K562 (cell line): ENCODE measurements around the gene NRG2. TPM values are rescaled to one million over a fixed set of nuclear protein-coding genes. Genes with fewer than 3 reads are reported as not detected.

Source experiments
- ATAC-seq: fragments of 200-7000 bp; cut with Tn5 transposase; 3 replicates; pipeline ENCODE4 v1.9.1; 2020; ENCODE audit warnings: moderate library complexity
- BruUV-seq: library from RNA; stranded (reverse); fragments of 400-500 nt; replicated peaks from 2 replicates; lab custom pipeline; 2021; lab: Mats Ljungman, UMichigan
- CTCF ChIA-PET: fragments of 300-600 bp; formaldehyde crosslinking; extraction: SDS; loops from one replicate; lab custom pipeline; 2021; ENCODE audit warnings: low intra/inter-chr PET ratio; lab: Yijun Ruan, JAX
- POLR2A ChIA-PET: fragments of 300-600, 350-650 bp; sonication (Branson Sonifier 250); formaldehyde crosslinking; extraction: SDS; loops from one replicate; lab custom pipeline; 2021; ENCODE audit warnings: antibody characterized with exemption, inconsistent platforms; lab: Yijun Ruan, JAX
- DNase-seq, 4 experiments: peaks; one replicate each; pipeline versions ENCODE4 v3.0.0 to v3.0.0-alpha.2; 2011 to 2018; ENCODE audit warnings: low spot score in 3 of 4, mixed read lengths in 3 of 4; ENCODE audit errors: extremely low read depth in 1 of 4
- FAIRE-seq: peaks from 2 replicates; lab custom pipeline; 2011; peaks lifted over from hg19 to GRCh38; lab: Jason Lieb, UNC
- H2AFZ ChIP-seq: 2 replicates; pipeline ENCODE4 v1.6.0; 2011; ENCODE audit warnings: low read depth, low read length, control low read depth, inconsistent platforms
- H3K27ac ChIP-seq: fragments of 200-600 bp; 3 replicates; pipeline ENCODE4 v1.8.0; 2011; ENCODE audit warnings: low read depth, mild to moderate bottlenecking, control low read depth, inconsistent platforms, low read length, moderate library complexity, mixed read lengths; ENCODE audit errors: extremely low read depth
- H3K27me3 ChIP-seq, 2 experiments: fragments of 300-600 bp in 1 of 2; 2 replicates in 1 of 2; 3 replicates in 1 of 2; pipeline versions ENCODE4 v1.6.0 to v1.8.0; 2011; ENCODE audit warnings: inconsistent platforms in 2 of 2, low read length in 2 of 2, mild to moderate bottlenecking in 1 of 2, mixed read lengths in 1 of 2, moderate library complexity in 1 of 2; ENCODE audit not compliant: control insufficient read depth in 2 of 2, insufficient read depth in 2 of 2
- H3K36me3 ChIP-seq: fragments of 300-600 bp; 3 replicates; pipeline ENCODE4 v1.8.0; 2011; ENCODE audit warnings: mild to moderate bottlenecking, low read length, inconsistent platforms; ENCODE audit not compliant: control insufficient read depth, insufficient read depth
- H3K4me1 ChIP-seq, 2 experiments: fragments of 200-600 bp in 1 of 2; replicated peaks in 1 of 2; 2 replicates in 1 of 2; 3 replicates in 1 of 2; pipeline versions ENCODE4 v1.5.1 to v1.8.0; 2011; ENCODE audit warnings: inconsistent platforms in 2 of 2, low read length in 2 of 2, mild to moderate bottlenecking in 1 of 2, mixed read lengths in 1 of 2, moderate library complexity in 1 of 2; ENCODE audit not compliant: control insufficient read depth in 2 of 2, insufficient read depth in 2 of 2
- H3K4me2 ChIP-seq: 2 replicates; pipeline ENCODE4 v1.6.1; 2011; ENCODE audit warnings: low read length, control low read depth, inconsistent platforms, mixed read lengths; ENCODE audit not compliant: insufficient read depth
- H3K4me3 ChIP-seq: fragments of 200-600 bp; sonication (generic), shearing (Covaris generic); 2 replicates; pipeline ENCODE4 v1.5.1; 2016; ENCODE audit warnings: control low read depth, inconsistent platforms
- H3K79me2 ChIP-seq: fragments of 200-600 bp; 3 replicates; pipeline ENCODE4 v1.8.0; 2011; ENCODE audit warnings: low read length, inconsistent platforms; ENCODE audit not compliant: control insufficient read depth, insufficient read depth
- H3K9ac ChIP-seq, 2 experiments: 2 replicates each; pipeline versions ENCODE4 v1.6.0 to v1.6.1; 2011; ENCODE audit warnings: low read depth in 2 of 2, low read length in 2 of 2, control low read depth in 1 of 2, inconsistent platforms in 1 of 2, mild to moderate bottlenecking in 1 of 2, mixed read lengths in 1 of 2; ENCODE audit not compliant: insufficient read depth in 1 of 2
- H3K9me1 ChIP-seq: one replicate; pipeline ENCODE4 v1.6.0; 2011; ENCODE audit warnings: inconsistent platforms, mild to moderate bottlenecking, low read length, moderate library complexity; ENCODE audit not compliant: control insufficient read depth, insufficient read depth
- H3K9me3 ChIP-seq: replicated peaks from 2 replicates; pipeline ENCODE4 v1.5.1; 2011; ENCODE audit warnings: low read depth, low read length, inconsistent platforms; ENCODE audit not compliant: control insufficient read depth, insufficient read depth
- H4K20me1 ChIP-seq: replicated peaks from 2 replicates; pipeline ENCODE4 v1.6.1; 2011; ENCODE audit warnings: low read length, inconsistent platforms, mixed read lengths; ENCODE audit not compliant: control insufficient read depth, insufficient read depth
- BRF1 ChIP-seq: IDR thresholded peaks from 3 replicates; pipeline ENCODE4 v1.6.1; 2011; ENCODE audit warnings: borderline replicate concordance, mild to moderate bottlenecking; ENCODE audit not compliant: insufficient read length; ENCODE audit errors: extremely low read depth
- DNMT1 ChIP-seq: fragments of 450-650 bp; IDR thresholded peaks from 2 replicates; pipeline ENCODE4 v1.6.1; 2016; ENCODE audit warnings: antibody characterized with exemption, mild to moderate bottlenecking
- HEY1 ChIP-seq: fragments of 250-450 bp; sonication (Bioruptor Pico); IDR thresholded peaks from 2 replicates; pipeline ENCODE4 v1.5.0; 2020; ENCODE audit warnings: mild to moderate bottlenecking, moderate library complexity, borderline replicate concordance
- HSF4 ChIP-seq: fragments of 250-450 bp; sonication (Bioruptor Pico); IDR thresholded peaks from 2 replicates; pipeline ENCODE4 v2.1.2; 2022; ENCODE audit warnings: mild to moderate bottlenecking, moderate library complexity, borderline replicate concordance
- NCOA1 ChIP-seq: fragments of 450-650 bp; IDR thresholded peaks from 2 replicates; pipeline ENCODE4 v1.6.1; 2016; ENCODE audit warnings: low read depth
- NFYB ChIP-seq: IDR thresholded peaks from 2 replicates; pipeline ENCODE4 v1.6.1; 2011; ENCODE audit warnings: mild to moderate bottlenecking, moderate library complexity; ENCODE audit not compliant: insufficient read length; ENCODE audit errors: extremely low read depth
- PML ChIP-seq: IDR thresholded peaks from 2 replicates; pipeline ENCODE4 v1.6.1; 2012; ENCODE audit warnings: low read length, inconsistent platforms
- SMAD2 ChIP-seq: fragments of 150-350 bp; IDR thresholded peaks from 2 replicates; pipeline ENCODE4 v1.6.1; 2014; ENCODE audit warnings: low read depth, mild to moderate bottlenecking, low read length
- TBL1XR1 ChIP-seq, 2 experiments: IDR thresholded peaks; 2 replicates each; pipeline ENCODE4 v1.6.1; 2012; ENCODE audit warnings: improper control_type of control experiment in 2 of 2, low read length in 2 of 2, mild to moderate bottlenecking in 1 of 2
- ZBTB1 ChIP-seq: sonication (generic); formaldehyde crosslinking; IDR thresholded peaks from 2 replicates; pipeline ENCODE4 v1.8.1; 2023; ENCODE audit warnings: missing genetic modification reagents, low read depth, mild to moderate bottlenecking, borderline replicate concordance
- WGBS: fragments of 100-300 bp; shearing (Covaris generic); methylation state at CpG from one replicate; pipeline ENCODE4 v1.1.6; 2016; ENCODE audit warnings: low coverage, mixed read lengths; ENCODE audit not compliant: insufficient coverage; ENCODE audit errors: missing lambda C conversion rate; 5-methylcytosine and 5-hydroxymethylcytosine counted together
- in situ Hi-C: fragments of 300-500 bp; cut with MboI; formaldehyde crosslinking; loops from 4 replicates; pipeline ENCODE4 v1.15.0; 2018; ENCODE audit warnings: inconsistent platforms, mixed read lengths
- intact Hi-C: fragments of 100-400 bp; cut with micrococcal nuclease; formaldehyde crosslinking; loops from 2 replicates; pipeline ENCODE4 v1.14.2; 2022
- polyA plus RNA-seq, 8 experiments: library from polyadenylated mRNA; depleted of rRNA in 4 of 8; stranded (reverse) in 5 of 8; unstranded in 3 of 8; fragments of >200 nt; fragmentation: Nextera tagmentation in 2 of 8; fragmentation: Illumina TruSeq in 1 of 8; extraction: Ambion mirVana in 2 of 8; extraction: Trizol in 1 of 8; gene quantifications; 2 replicates each; pipeline versions ENCODE4 v1.2.1 to v1.2.3, GENCODE V29; 2011 to 2014; ENCODE audit warnings: inconsistent platforms in 1 of 8, missing spikeins in 1 of 8
- total RNA-seq, 7 experiments: library from RNA; depleted of rRNA in 6 of 7; stranded (reverse); fragments of >200 nt in 6 of 7; fragmentation: Illumina TruSeq in 2 of 7; extraction: Trizol in 2 of 7; gene quantifications; 2 replicates each; pipeline versions ENCODE4 v1.2.1 to v1.2.3, GENCODE V29; 2011 to 2021; ENCODE audit warnings: low replicate concordance in 1 of 7

Gene NRG2
- total and polyA plus RNA-seq, 9 of the 15 experiments (the other 6 are each of a cell fraction or from before 2014, with no cell fraction given): not detected

DNA sequence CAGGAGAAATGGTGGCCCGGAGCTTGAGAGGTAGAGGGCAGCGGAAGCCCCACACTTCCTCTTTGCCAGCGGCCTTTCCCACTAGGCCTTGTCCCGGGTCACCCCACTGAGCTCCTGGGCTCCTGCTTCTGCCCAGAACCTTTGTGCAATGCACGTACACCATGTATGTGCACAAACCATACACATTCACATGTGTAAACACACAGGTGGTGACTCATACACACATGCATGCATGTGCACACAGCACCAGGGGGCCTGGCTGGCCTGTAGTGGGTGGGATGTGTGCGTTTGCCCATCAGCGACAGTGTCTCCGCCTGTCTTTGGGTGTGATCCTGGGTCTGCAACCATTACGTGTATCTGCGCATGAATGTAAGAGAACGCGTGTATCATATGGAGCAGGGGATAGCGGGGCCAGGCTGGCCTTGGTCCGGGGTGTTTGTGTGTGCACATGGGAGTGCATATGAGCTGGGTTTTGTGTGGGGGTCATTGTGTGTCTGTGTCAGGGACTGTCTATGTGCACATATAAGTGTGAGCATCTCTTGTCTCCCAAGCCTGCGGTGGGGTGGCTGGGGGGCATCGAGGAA lies 203.8 kb downstream of the NRG2 start:
- Histone ChIP-seq H3K9ac (no peak overlapping the region), H3K9me1 (no peaks in the 10 kb centered on the region)
- no TSS peak for BruUV-seq

DNA sequence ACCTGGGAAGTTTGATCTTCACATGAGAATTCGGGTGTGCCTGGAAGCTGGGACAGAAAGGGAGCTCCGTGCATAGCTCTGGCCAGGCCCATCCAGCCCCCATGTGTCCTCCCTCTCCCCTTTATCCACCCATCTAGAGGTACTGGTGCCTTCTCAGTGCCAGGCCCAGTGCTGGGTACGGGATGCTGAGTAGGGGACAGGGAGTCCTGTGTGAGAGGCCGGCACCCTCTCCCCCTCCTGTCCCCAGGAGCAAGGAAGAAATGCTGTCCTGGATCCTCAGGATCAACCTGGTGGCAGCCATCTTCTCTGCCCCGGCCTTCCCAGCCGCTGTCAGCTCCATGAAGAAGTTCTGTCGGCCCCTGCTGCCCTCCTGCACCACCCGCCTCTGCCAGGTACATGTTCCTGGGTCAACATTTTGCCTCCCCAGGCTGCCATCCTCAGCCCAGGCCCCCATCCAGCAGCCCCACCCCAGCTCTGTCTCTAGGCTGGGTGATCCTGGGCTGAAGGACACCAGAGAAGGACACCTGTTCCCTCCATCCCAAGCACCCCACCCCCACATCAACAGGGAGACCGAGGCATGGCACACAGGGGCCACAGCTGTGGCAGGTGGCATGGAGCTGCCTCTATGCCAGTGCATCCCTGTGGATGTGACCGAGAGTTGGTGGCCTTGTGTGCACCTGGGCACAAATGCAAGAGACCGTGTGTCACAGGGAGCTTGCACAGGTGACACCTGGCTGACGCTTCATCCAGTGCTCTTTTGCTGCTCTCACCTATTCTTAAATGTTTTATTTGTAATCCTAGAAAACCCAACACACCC lies 204.5 kb downstream of the NRG2 start:
- in situ Hi-C loops: no loop called here
- POLR2A ChIA-PET: interaction anchor here (0.5 kb wide), 1 partner anchor 48 kb away, joined by 3 read pairs; no protein-coding TSS in a partner anchor

More for the DNA sequence above, 203.8 kb downstream of the NRG2 start:
- Histone ChIP-seq H3K27ac (no peak overlapping the region), H3K4me2 (no peak overlapping the region), H3K27me3 (peaks cover 7 to 37% of the 10 kb centered on the region in 2 experiments; a peak in 4 of 5 replicates), H2AFZ (no peak overlapping the region), H3K79me2 (no peaks in the 10 kb centered on the region), H3K9me3 (no peaks in the 10 kb centered on the region), H3K4me3 (no peak overlapping the region), H4K20me1 (0 out of 2 replicates have a peak, but pooled peaks cover 16% of the 10 kb centered on the region), H3K4me1 (no peaks in the 10 kb centered on the region), H3K36me3 (no peaks in the 10 kb centered on the region)
- ChIA-PET POLR2A (interaction anchor here (0.5 to 0.6 kb wide), 2 partner anchors 49 to 314 kb away, joined by 3 read pairs; no protein-coding TSS in a partner anchor), CTCF (no interaction called here)
- ATAC-seq (no peak), DNase-seq (no peak), FAIRE-seq (no peak)
- intact Hi-C loops: no loop called here
- TF ChIP-seq PML: no peak
- in situ Hi-C loops: no loop called here
- WGBS: 2% methylated on average over 16 of the region's 16 CpGs

More for the DNA sequence above, 204.5 kb downstream of the NRG2 start:
- TF ChIP-seq DNMT1 (no peak), NFYB (no peak), HEY1 (no peak), NCOA1 (no peak), HSF4 (CRISPR knock-in tag) (no peak), BRF1 (no peak), SMAD2 (no peak), ZBTB1 (CRISPR knock-in tag) (no peak), TBL1XR1 (IDR thresholded peaks at IDR 0.05; ENCODE audit: low read length in 2 of 2) (no peak)
- no peak overlapping the region for H3K4me3 ChIP-seq
- no peak overlapping the region for H2AFZ ChIP-seq
- intact Hi-C loops: no loop called here
- FAIRE-seq (no peak), DNase-seq (no peak), ATAC-seq (no peak)
- CTCF ChIA-PET: interaction anchor here (0.5 kb wide), 1 partner anchor 38 kb away, joined by 4 read pairs; no protein-coding TSS in a partner anchor
- no peaks in the 10 kb centered on the region for H3K4me1 ChIP-seq
- H3K9ac ChIP-seq: 0 out of 4 replicates have a peak overlapping the region, but pooled peaks of 1 of the 2 experiments have one; percentile 8
- no peaks in the 10 kb centered on the region for H3K9me3 ChIP-seq
- peaks cover 7 to 40% of the 10 kb centered on the region in 2 experiments; a peak in 4 of 5 replicates for H3K27me3 ChIP-seq
- no TSS peak for BruUV-seq
- no peak overlapping the region for H3K27ac ChIP-seq
- no peaks in the 10 kb centered on the region for H3K36me3 ChIP-seq
- 0% methylated on average over 11 of the region's 12 CpGs for WGBS
- no peaks in the 10 kb centered on the region for H3K9me1 ChIP-seq
- no peaks in the 10 kb centered on the region for H3K79me2 ChIP-seq
- 0 out of 2 replicates have a peak, but pooled peaks cover 16% of the 10 kb centered on the region for H4K20me1 ChIP-seq
- no peak overlapping the region for H3K4me2 ChIP-seq
